Heart right ventricle (tissue), 16 donors: Measurements from ENCODE around the gene CXCL12. TPM values are rescaled to one million over a fixed set of nuclear protein-coding genes. Genes with fewer than 3 reads are reported as not detected.

Source experiments
- ATAC-seq, 8 donors: fragments of 200-7000 bp; cut with Tn5 transposase; one replicate each; pipeline ENCODE4 v1.9.1; 2020; ENCODE audit warnings: mild to moderate bottlenecking in 8 of 8, moderate library complexity in 8 of 8, moderate number of reproducible peaks in 1 of 8
- DNase-seq, 2 donors: peaks; one replicate each; pipeline ENCODE4 v3.0.0-alpha.2; 2020
- H3K27ac ChIP-seq, 10 donors: fragments of 200-600 bp; sonication (generic) in 2 of 10; one replicate each; pipeline versions ENCODE4 v1.5.0 to v1.8.0; 2020 to 2022; ENCODE audit warnings: mild to moderate bottlenecking in 3 of 10
- H3K27me3 ChIP-seq, 7 donors: fragments of 200-600 bp; one replicate each; pipeline ENCODE4 v1.8.0; 2021 to 2022; ENCODE audit warnings: mild to moderate bottlenecking in 2 of 7
- H3K36me3 ChIP-seq, 9 donors: fragments of 200-600 bp; sonication (generic) in 1 of 9; one replicate each; pipeline versions ENCODE4 v1.5.0 to v1.8.0; 2020 to 2022; ENCODE audit warnings: mild to moderate bottlenecking in 2 of 9
- H3K4me1 ChIP-seq, 9 donors: fragments of 200-600 bp; sonication (generic) in 1 of 9; one replicate each; pipeline versions ENCODE4 v1.5.0 to v1.8.0; 2020 to 2022; ENCODE audit warnings: mild to moderate bottlenecking in 4 of 9
- H3K4me3 ChIP-seq, 10 donors: fragments of 200-600 bp; sonication (generic) in 2 of 10; one replicate each; pipeline versions ENCODE4 v1.5.0 to v1.8.0; 2020 to 2022; ENCODE audit warnings: mild to moderate bottlenecking in 7 of 10, moderate library complexity in 2 of 10
- H3K9me3 ChIP-seq, 11 donors: fragments of 200-600 bp in 10 of 11; sonication (generic) in 2 of 11; one replicate each; pipeline versions ENCODE4 v1.5.0 to v1.8.0; 2013 to 2022; ENCODE audit warnings: mild to moderate bottlenecking in 2 of 11, control low read depth in 1 of 11, moderate library complexity in 1 of 11
- CTCF ChIP-seq, 9 donors: fragments of 200-600 bp; sonication (generic) in 2 of 9; IDR thresholded peaks; one replicate each; pipeline versions ENCODE4 v1.5.0 to v1.8.0; 2021 to 2022; ENCODE audit warnings: antibody characterized with exemption in 9 of 9, mild to moderate bottlenecking in 5 of 9, moderate library complexity in 1 of 9
- WGBS, 2 donors: extraction: QIAGEN DNeasy Blood & Tissue Kit; methylation state at CpG; one replicate each; pipeline ENCODE4 v1.1.7; 2013; ENCODE audit warnings: inconsistent platforms in 1 of 2; 5-methylcytosine and 5-hydroxymethylcytosine counted together
- intact Hi-C, 10 donors: fragments of 100-400 bp; cut with DNase I; formaldehyde crosslinking; loops; one replicate each; pipeline versions ENCODE4 v1.11.1 to v1.14.2; 2022
- long read RNA-seq, 3 donors: library from polyadenylated mRNA; unstranded; transcript quantifications; one replicate each; pipeline ENCODE4 v2.0.0, GENCODE V29; 2020 to 2021
- polyA plus RNA-seq, 2 donors: library from polyadenylated mRNA; stranded (reverse); fragments of 200-250 nt; gene quantifications; one replicate each; pipeline ENCODE4 v1.2.3, GENCODE V29; 2013
- total RNA-seq, 10 donors: library from RNA; stranded (reverse); fragmentation: NEBNext Ultra II Directional in 3 of 10; extraction: Animal tissue kit (Norgen Biotek cat#: 25700) in 3 of 10; gene quantifications; one replicate each; pipeline versions ENCODE4 v1.2.1 to v1.2.4, GENCODE V29; 2021 to 2023
- donor health status: Arrhythmogenic right ventricular cardiomyopathy.
- donor health status: ischemic (EF 13 %, LVEDD 7.1; RV severe dilation, severe dysfunction).
- donor health status: healthy with polysubstance abuse.
- donor health status: DM: no; HTN: yes; CAD: no.
- donor health status: DM: no; HTN: no; CAD: no.
- donor health status: ischemic (EF 25% LVEDD 6.9; RV normal size, moderate dysfunction).
- donor health status: ischemic (EF 25% LVEDD 5.7; RV mildly dilated, moderate dysfunction).
- donor health status: healthy.
- donor health status: DM: yes; HTN: yes; CAD: no.
- donor health status: Ischemic cardiomyopathy.
- donor health status: ischemic (EF 35%, LVEDD 5.7; RV mildly dilated, moderate dysfunction).
- donor health status: nonischemic (EF 11% LVEDD 7.7; RV severe dilation, severe dysfunction).
- donor health status: DM: yes; HTN: yes; CAD: no.
- donor health status: PGD.
- donor health status: ischemic (EF 29% LVEDD 5.4; RV normal size, mild dysfunction).
- donor health status: nonischemic (EF 23%, LVEDD 6.1; RV moderate dilation, normal function).

Gene CXCL12
- total RNA-seq (100 to 1,000 TPM in 7 of 10 donors, 10 to 100 TPM in 3; 54.2 to 275 (median 145) TPM), polyA plus RNA-seq (10 to 100 TPM; 53.7 to 89.4 TPM)
- long read RNA-seq, donor 1, transcript CXCL12-202 (4 exons, 470 nt) = minor isoform, 6 of 77 reads
- long read RNA-seq, donor 1, transcript CXCL12-201 (3 exons, 1,857 nt) = major isoform, 8 of 77 reads
- long read RNA-seq, donor 1, partial matches to known transcripts = 0 of 77 reads
- long read RNA-seq, donor 1, other reads (novel, unspliced or antisense) = 61 of 77 reads
- long read RNA-seq, donor 2, transcript CXCL12-202 (4 exons, 470 nt) = minor isoform, 6 of 107 reads
- long read RNA-seq, donor 2, transcript CXCL12-201 (3 exons, 1,857 nt) = major isoform, 18 of 107 reads
- long read RNA-seq, donor 2, partial matches to known transcripts = 67 of 107 reads
- long read RNA-seq, donor 2, other reads (novel, unspliced or antisense) = 12 of 107 reads
- long read RNA-seq, donor 3, transcript CXCL12-203 (4 exons, 3,532 nt) = minor isoform, 15 of 390 reads
- long read RNA-seq, donor 3, transcript CXCL12-201 (3 exons, 1,857 nt) = major isoform, 66 of 390 reads
- long read RNA-seq, donor 3, transcript CXCL12-202 (4 exons, 470 nt) = minor isoform, 19 of 390 reads
- long read RNA-seq, donor 3, partial matches to known transcripts = 48 of 390 reads
- long read RNA-seq, donor 3, other reads (novel, unspliced or antisense) = 242 of 390 reads

- Histone ChIP-seq H3K4me1 (peaks cover 3 to 62% (median 32%) of the 10 kb centered on the region in 9 donors), H3K27ac (peak within 1 kb of the TSS; percentile 27 to 92 (median 80)), H3K9me3 (no peaks in the 10 kb centered on the region), H3K27me3 (peaks cover 0 to 48% (median 0%) of the 10 kb centered on the region in 7 donors), H3K4me3 (peak within 1 kb of the TSS; percentile 52 to 95 (median 72)), H3K36me3 (peaks cover 0 to 10% (median 0%) of the 10 kb centered on the region in 9 donors)
- DNase-seq = peak; percentile 59 to 73
- peak; percentile 25 to 77 (median 52) for ATAC-seq
- 8 to 12% methylated on average over 58 to 75 of the region's 75 CpGs for WGBS, 2 donors
- intact Hi-C loops = loop anchor here in 9 of 10 donors (2.0 to 10.0 kb wide), 14 partner anchors 70 to 713 kb away; no protein-coding TSS in a partner anchor
- no peak for TF ChIP-seq CTCF (IDR thresholded peaks at IDR 0.05)
These were observed at the start of gene CXCL12 for GRCh38 chr10:44385026-44385695. Gene CXCL12, minus strand, starts transcription at chr10:44385097. Its CDS starts 92 bp downstream, at chr10:44385005.

GRCh38 chr10:44427479-44427878 lies 42.6 kb upstream of the CXCL12 start:
- DNase-seq (no peak), ATAC-seq (no peak)
- intact Hi-C loops = no loop called here
- H3K27ac ChIP-seq = no peak overlapping the region
- WGBS, 2 donors = 96% methylated on average over 2 of the region's 2 CpGs
- H3K4me1 ChIP-seq = no peaks in the 10 kb centered on the region
- H3K27me3 ChIP-seq = peaks cover 0 to 3% (median 0%) of the 10 kb centered on the region in 7 donors
- no peak overlapping the region for H3K4me3 ChIP-seq
- TF ChIP-seq CTCF (IDR thresholded peaks at IDR 0.05) = no peak
- H3K9me3 ChIP-seq = peaks cover 0 to 30% (median 8%) of the 10 kb centered on the region in 11 donors
- no peaks in the 10 kb centered on the region for H3K36me3 ChIP-seq

GRCh38 chr10:44427037-44427436 lies 42.1 kb upstream of the CXCL12 start:
- WGBS, 2 donors = 84 to 90% methylated on average over 5 of the region's 5 CpGs
- Histone ChIP-seq H3K27me3 (peaks cover 0 to 3% (median 0%) of the 10 kb centered on the region in 7 donors), H3K36me3 (no peaks in the 10 kb centered on the region), H3K4me3 (no peak overlapping the region), H3K9me3 (peaks cover 0 to 26% (median 8%) of the 10 kb centered on the region in 11 donors), H3K27ac (no peak overlapping the region), H3K4me1 (no peaks in the 10 kb centered on the region)
- no peak for ATAC-seq
- intact Hi-C loops = no loop called here
- no peak for TF ChIP-seq CTCF (IDR thresholded peaks at IDR 0.05)
- DNase-seq = no peak
